ENCODE results near the gene CECR2. TPM values are rescaled to one million over a fixed set of nuclear protein-coding genes. Genes with fewer than 3 reads are reported as not detected.

The CECR2 gene
- total RNA-seq, 2 donors from 2014 or later: 0.23 to 0.77 TPM

DNA sequence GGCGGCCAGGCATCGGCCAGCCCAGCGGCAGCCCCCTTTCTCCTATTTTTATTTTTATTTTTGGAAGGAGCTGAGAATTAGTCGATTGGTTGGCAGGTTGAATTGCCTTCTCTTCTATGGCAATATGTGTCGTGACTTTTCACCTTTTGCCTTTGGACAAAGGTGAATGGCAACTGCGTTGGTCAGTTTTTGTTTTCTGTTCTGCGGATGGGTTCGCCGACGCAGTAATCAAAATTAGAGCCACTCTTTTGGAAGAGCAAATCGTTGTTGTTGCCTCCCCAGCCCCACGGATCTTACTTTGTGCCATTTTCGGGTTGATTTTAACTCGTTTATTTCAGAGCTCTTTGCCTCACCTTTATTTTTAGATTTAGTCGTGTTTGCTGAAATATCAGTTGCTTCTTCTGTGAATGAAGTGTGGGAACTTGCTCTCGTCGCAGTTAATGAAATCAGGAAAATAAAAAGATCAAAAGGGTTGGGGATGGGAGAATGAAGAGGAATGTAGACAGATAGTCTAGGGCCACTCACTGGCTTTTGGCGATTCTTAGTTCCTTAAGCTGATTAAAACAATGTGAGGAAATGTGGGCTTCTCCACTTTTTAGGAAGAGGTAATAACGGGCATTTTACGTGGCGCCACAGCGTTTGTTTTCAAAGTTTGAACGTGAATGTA lies 1.6 kb downstream of the CECR2 start:
- ATAC-seq (replicated peaks in 1 of 2) (no peak), DNase-seq (no peak)
- peak overlapping the region; percentile 54 to 57 for H3K4me3 Mint-ChIP-seq
- H3K36me3 Mint-ChIP-seq (ENCODE audit: insufficient read depth in 2 of 2): peaks cover 1 to 5% of the 10 kb centered on the region in 2 donors
- H3K27me3 Mint-ChIP-seq (ENCODE audit: low read depth): peaks cover 48% of the 10 kb centered on the region
- peaks cover 35% of the 10 kb centered on the region for H3K4me1 Mint-ChIP-seq (ENCODE audit: low read depth)
- H3K27ac Mint-ChIP-seq: no peak overlapping the region
- H3K9me3 Mint-ChIP-seq: no peaks in the 10 kb centered on the region

DNA sequence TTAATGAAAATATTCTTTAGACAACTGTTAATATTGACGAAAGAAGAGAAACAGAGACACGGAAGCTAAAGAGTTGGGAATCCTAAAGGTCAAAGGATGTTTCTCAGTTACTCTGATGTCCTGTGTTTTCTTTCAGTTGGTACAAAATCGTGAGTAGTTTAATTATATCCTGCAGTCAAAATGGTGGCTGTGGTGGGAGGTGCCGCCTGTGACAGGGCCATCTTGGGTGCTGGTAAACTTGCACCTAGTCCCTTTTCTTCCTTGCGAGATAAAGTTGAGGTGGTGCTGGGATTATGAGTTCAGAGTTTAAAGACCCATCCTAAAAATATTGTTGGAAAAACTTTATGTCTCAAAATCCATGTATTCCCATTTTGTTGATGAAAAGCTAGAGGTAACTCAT lies 2.2 kb downstream of the CECR2 start:
- H3K27me3 Mint-ChIP-seq (ENCODE audit: low read depth): peaks cover 42% of the 10 kb centered on the region
- peaks cover 1 to 5% of the 10 kb centered on the region in 2 donors for H3K36me3 Mint-ChIP-seq (ENCODE audit: insufficient read depth in 2 of 2)
- ATAC-seq (replicated peaks in 1 of 2) (no peak), DNase-seq (no peak)
- no peaks in the 10 kb centered on the region for H3K9me3 Mint-ChIP-seq
- H3K4me3 Mint-ChIP-seq: no peak overlapping the region
- H3K4me1 Mint-ChIP-seq (ENCODE audit: low read depth): peaks cover 31% of the 10 kb centered on the region
- H3K27ac Mint-ChIP-seq: no peak overlapping the region

DNA sequence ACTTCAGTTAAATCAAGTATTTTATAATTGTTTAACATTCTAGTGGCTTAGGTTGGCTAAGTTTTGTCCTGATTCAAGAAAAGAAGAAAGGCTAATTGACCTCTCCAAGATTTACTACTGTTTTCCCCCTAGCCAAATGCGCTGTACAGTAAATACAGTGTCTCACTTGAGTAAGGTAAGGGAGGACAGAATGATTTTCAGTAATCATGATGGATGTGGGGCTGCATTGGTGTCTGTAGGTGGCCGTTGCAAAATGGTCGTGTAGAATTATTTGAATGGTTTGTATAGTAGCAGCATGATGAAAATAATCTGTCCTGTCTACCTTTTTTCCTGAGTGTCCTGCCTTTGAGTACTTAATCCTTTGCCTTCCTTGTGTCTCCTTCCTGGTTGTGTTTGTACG lies 4.6 kb downstream of the CECR2 start:
- no peak overlapping the region for H3K4me3 Mint-ChIP-seq
- H3K9me3 Mint-ChIP-seq: no peaks in the 10 kb centered on the region
- DNase-seq (no peak), ATAC-seq (replicated peaks in 1 of 2) (no peak)
- H3K4me1 Mint-ChIP-seq (ENCODE audit: low read depth): peaks cover 7% of the 10 kb centered on the region
- H3K36me3 Mint-ChIP-seq (ENCODE audit: insufficient read depth in 2 of 2): peaks cover under 1 to 5% of the 10 kb centered on the region in 2 donors
- H3K27me3 Mint-ChIP-seq (ENCODE audit: low read depth): peaks cover 24% of the 10 kb centered on the region
- H3K27ac Mint-ChIP-seq: no peak overlapping the region

DNA sequence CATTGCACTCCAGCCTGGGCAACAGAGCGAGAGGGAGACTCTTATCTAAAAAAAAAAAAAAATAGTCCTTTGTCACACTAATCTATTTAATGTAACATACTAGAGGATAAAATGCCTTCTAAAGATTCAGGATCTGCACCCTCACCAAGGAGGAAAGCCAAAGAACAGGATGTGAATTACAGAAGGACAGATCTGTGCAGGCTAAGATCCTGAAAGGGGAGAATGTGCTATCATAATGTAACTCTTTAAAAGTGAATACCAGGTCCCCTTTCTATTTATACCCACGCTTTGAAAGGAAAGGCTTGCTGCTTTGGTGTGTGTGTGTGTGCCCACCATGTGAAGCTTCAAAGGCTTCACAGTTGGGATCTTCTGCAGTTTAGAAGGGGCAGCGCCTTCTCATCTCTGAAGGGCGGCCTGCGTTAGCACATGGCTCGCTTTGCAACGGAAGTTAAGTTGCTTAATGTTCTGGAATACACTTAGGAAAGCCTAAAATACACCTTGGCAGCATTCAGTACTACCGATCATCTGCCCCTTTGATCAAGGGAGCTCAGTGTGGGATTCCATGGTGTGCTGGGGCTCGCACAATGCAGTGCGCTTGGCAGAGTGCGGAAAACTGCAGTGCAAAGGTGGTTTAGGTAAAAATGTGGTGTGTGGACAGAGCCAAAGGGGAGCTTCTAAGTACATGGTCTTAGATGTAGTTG lies 6.8 kb downstream of the CECR2 start:
- ATAC-seq (replicated peaks in 1 of 2): no peak
- no peaks in the 10 kb centered on the region for H3K9me3 Mint-ChIP-seq
- H3K36me3 Mint-ChIP-seq (ENCODE audit: insufficient read depth in 2 of 2): peaks cover 0 to 1% of the 10 kb centered on the region in 2 donors
- no peak for DNase-seq
- H3K27me3 Mint-ChIP-seq (ENCODE audit: low read depth): peaks cover 17% of the 10 kb centered on the region
- H3K4me3 Mint-ChIP-seq: no peak overlapping the region
- no peak overlapping the region for H3K27ac Mint-ChIP-seq
- H3K4me1 Mint-ChIP-seq (ENCODE audit: low read depth): peaks cover 2% of the 10 kb centered on the region

DNA sequence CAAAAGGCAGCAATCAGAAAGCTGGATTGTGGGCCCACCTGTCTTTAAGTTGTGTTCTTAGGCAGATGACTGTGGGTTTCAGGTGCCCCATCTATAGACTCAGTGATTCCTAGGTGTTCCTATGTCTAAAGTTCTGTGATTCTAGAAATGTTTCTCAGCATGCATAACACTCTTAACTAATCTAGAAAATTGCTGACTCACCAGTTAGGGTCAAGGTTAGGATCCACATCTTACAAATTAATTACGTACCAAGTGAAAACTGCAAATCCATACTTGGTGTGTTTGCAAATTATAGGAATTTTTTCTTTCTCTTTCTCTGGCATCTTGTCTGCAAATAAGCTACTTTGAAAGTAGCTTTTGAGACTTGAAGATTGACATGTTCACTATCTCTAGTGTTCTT lies 7.7 kb downstream of the CECR2 start:
- Mint-ChIP-seq H3K27me3 (ENCODE audit: low read depth) (peaks cover 14% of the 10 kb centered on the region), H3K4me3 (no peak overlapping the region), H3K36me3 (ENCODE audit: insufficient read depth in 2 of 2) (no peaks in the 10 kb centered on the region), H3K9me3 (no peaks in the 10 kb centered on the region), H3K27ac (no peak overlapping the region), H3K4me1 (ENCODE audit: low read depth) (no peaks in the 10 kb centered on the region)
- DNase-seq (no peak), ATAC-seq (replicated peaks in 1 of 2) (no peak)

DNA sequence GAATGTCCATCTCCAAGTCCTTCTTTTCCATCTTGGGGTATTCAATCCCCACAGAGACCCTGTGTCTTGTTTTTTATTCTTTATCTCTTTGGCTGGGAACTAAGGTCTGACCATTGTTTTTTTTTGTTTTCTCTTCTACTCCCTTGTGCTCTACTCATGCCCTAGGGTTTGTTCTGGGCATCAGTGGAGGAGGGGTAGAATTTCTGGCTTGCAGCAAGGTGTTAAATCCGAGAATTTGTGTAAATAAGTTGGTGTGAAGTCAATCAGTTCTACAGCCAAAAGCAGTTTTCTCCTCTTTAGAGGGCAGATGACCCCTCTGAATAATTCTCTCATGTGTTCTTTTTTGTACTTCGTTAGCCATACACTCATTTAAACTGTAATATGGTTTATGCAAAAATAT lies 10.7 kb downstream of the CECR2 start:
- Mint-ChIP-seq H3K4me3 (no peak overlapping the region), H3K36me3 (ENCODE audit: insufficient read depth in 2 of 2) (peaks cover 0 to 2% of the 10 kb centered on the region in 2 donors), H3K27me3 (ENCODE audit: low read depth) (peaks cover 12% of the 10 kb centered on the region), H3K27ac (no peak overlapping the region), H3K9me3 (no peaks in the 10 kb centered on the region), H3K4me1 (ENCODE audit: low read depth) (no peaks in the 10 kb centered on the region)
- DNase-seq (no peak), ATAC-seq (replicated peaks in 1 of 2) (no peak)

DNA sequence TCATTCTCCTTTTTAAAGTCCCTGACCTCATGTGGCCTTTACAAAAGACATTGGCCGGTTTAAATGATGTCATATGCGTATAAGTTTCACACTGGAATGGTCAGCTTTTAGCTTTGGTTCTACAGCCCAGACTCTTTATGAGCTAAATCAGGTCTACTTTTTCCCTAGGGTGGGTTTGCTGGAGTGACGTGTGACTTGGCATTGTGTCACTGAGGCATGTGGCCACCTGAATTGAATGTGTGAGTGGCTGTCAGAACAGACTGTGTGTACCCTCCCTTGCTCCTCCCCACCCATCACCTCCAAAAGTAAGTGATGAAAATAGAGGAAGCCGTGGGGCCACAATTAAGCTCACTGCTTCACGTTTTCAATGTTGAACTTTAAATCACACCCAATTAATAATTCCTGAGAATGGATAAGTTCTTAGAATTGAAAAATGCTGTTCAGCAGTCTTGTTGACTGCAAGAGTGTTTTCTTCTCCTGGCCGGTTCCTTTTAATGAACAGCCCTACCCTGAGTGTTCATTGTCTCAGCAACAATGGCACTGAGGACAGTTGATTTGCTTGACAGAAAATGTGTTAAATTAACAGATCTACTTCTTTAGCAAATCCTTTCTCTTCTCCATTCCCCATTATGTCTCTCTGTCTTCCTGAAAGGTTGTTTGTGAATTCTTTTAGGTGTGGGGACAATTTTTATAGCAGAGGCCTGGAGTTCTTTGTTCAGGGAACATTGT lies 11.3 kb downstream of the CECR2 start:
- no peak overlapping the region for H3K27ac Mint-ChIP-seq

DNA sequence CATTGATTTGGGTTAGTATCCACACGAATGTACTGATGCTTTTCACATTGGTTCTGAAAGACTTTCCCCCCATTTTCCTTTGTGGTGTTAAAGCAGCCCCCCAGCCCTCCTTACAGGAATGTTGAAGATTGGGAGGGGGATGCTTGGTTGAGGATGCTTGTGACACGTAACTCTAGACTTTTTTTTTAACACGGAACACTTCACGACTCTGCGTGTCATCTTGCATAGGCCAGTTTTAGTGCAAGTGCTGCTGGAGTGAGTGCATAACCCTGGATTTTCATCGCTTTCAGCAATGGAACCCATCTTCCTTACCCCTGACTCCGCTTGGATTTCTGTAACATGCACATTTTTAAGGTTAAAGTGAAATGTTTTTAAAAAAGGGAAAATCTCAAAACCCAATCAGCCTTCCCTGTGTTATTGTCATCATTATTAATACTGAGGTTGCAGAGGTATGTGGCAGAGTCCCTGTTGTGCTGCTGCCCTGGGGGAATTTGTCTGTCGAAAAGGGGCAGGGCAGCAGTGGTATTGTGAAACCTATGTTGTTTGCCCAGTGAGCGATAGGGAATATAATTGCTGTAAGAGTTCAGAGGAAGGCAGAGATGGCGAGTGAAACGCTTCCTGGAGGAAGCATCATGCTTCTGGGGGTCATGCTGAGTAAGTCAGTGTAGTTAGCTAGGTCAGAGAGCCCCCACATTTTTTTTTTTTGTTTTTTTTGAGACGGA lies 12.1 kb downstream of the CECR2 start:
- ATAC-seq (replicated peaks in 1 of 2) (no peak), DNase-seq (no peak)
- Mint-ChIP-seq H3K9me3 (no peaks in the 10 kb centered on the region), H3K27me3 (ENCODE audit: low read depth) (peaks cover 12% of the 10 kb centered on the region), H3K27ac (no peak overlapping the region), H3K4me1 (ENCODE audit: low read depth) (no peaks in the 10 kb centered on the region), H3K4me3 (no peak overlapping the region), H3K36me3 (ENCODE audit: insufficient read depth in 2 of 2) (peaks cover 0 to 2% of the 10 kb centered on the region in 2 donors)

More for the DNA sequence above, 11.3 kb downstream of the CECR2 start:
- H3K4me3 Mint-ChIP-seq: no peak overlapping the region
- H3K27me3 Mint-ChIP-seq (ENCODE audit: low read depth): peaks cover 12% of the 10 kb centered on the region
- ATAC-seq (replicated peaks in 1 of 2) (no peak), DNase-seq (no peak)
- no peaks in the 10 kb centered on the region for H3K9me3 Mint-ChIP-seq
- H3K4me1 Mint-ChIP-seq (ENCODE audit: low read depth): no peaks in the 10 kb centered on the region
- H3K36me3 Mint-ChIP-seq (ENCODE audit: insufficient read depth in 2 of 2): peaks cover 0 to 2% of the 10 kb centered on the region in 2 donors

DNA sequence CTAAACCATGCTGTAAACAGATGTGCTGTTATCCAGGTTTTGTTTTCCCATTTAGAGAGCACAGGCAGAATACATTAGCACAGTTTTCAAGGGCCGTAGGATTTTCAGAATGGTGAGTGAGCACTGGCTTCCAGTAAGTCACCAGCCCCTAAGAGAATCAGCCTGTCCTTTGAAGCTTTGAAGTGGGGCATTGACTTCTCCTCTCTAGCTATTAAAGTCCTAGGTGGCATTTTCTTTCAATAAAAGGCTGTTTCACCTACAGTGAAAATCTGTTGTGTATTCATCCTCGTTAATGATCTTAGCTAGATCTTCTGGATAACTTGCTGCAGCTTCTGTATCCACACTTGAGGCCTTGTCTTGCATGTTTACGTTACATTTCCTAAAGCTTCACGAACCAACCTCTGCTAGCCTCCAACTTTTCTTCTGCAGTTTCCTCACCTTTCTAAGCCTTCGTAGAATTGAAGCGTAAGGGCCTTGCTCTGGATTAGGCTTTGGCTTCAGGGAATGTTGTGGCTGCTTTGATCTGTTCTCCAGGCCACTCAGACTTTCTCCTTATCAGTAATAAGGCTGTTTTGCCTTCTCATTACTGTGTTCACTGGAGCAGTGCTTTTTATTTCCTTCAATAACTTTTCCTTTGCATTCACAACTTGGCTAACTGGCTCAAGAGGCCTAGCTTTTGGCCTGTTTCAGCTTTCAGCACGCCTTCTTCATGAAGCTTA lies 15.5 kb downstream of the CECR2 start:
- Mint-ChIP-seq H3K27ac (no peak overlapping the region), H3K4me3 (no peak overlapping the region), H3K9me3 (no peaks in the 10 kb centered on the region), H3K4me1 (ENCODE audit: low read depth) (no peaks in the 10 kb centered on the region), H3K27me3 (ENCODE audit: low read depth) (peaks cover 7% of the 10 kb centered on the region), H3K36me3 (ENCODE audit: insufficient read depth in 2 of 2) (peaks cover 0 to 2% of the 10 kb centered on the region in 2 donors)
- ATAC-seq (replicated peaks in 1 of 2): no peak
- no peak for DNase-seq

DNA sequence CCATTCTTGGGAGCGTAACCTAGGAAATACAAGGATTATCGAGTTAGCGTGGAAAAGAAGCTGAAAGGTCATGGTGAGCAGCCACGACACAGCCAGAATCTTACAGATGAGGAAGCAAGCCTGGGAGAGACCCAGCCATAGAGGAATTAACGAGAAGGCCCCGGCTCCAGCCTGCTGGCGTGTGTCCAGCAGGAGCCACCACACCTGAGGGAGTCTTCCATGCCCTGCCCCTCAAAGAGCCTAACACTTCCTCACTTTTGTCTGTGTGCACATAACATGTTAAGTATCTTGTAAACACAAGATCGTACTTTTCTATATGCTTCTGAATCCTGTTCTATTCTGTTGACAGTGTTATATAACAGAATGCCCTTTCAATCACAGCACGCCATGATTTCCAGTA lies 18.1 kb downstream of the CECR2 start:
- Mint-ChIP-seq H3K4me3 (no peak overlapping the region), H3K27me3 (ENCODE audit: low read depth) (no peaks in the 10 kb centered on the region), H3K27ac (no peak overlapping the region), H3K36me3 (ENCODE audit: insufficient read depth in 2 of 2) (peaks cover 0 to 2% of the 10 kb centered on the region in 2 donors), H3K4me1 (ENCODE audit: low read depth) (no peaks in the 10 kb centered on the region), H3K9me3 (no peaks in the 10 kb centered on the region)
- DNase-seq: no peak
- ATAC-seq (replicated peaks in 1 of 2): no peak

DNA sequence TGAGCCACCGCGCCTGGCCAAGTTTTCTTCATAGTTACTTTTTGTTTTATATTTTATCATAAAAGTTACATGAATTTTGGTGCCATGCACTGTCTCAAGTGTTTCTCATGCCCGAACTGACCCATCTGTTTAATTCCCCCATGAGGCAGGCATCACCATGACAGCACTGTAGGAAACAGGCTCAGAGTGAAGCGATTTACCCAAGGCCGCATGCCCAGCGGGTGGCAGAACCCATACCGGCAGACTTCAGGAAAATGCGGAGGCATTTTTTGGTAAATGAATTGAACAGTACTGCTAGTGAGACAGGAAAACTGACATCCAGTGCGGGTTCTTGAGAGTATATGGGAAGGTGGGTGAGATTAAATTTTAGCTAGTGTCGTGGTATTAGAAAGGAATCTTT lies 19.0 kb downstream of the CECR2 start:
- H3K4me1 Mint-ChIP-seq (ENCODE audit: low read depth): no peaks in the 10 kb centered on the region
- no peak overlapping the region for H3K27ac Mint-ChIP-seq
- no peak for ATAC-seq (replicated peaks in 1 of 2)
- peaks cover 0 to 2% of the 10 kb centered on the region in 2 donors for H3K36me3 Mint-ChIP-seq (ENCODE audit: insufficient read depth in 2 of 2)
- DNase-seq: no peak
- H3K27me3 Mint-ChIP-seq (ENCODE audit: low read depth): no peaks in the 10 kb centered on the region
- H3K4me3 Mint-ChIP-seq: no peak overlapping the region
- H3K9me3 Mint-ChIP-seq: no peaks in the 10 kb centered on the region

DNA sequence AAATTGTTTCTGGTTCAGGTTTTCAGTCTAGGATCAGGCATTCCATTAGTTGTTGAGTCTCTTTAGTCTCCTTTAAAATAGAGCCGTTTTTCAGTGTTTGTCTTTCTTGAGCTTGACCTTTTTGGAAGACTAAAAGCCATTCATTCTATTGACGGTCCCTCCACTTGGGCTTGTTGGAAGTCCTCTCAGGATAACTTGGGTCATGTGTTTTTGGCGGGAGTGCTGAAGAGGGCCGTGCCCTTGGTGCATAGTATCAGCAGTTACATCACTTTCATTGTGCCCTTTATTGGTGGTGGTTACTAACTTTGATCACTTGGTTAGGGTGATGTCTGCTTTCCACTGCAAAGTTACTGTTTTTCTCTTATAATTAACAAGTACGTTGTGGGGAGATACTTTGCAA lies 20.8 kb downstream of the CECR2 start:
- DNase-seq (no peak), ATAC-seq (replicated peaks in 1 of 2) (no peak)
- Mint-ChIP-seq H3K27ac (no peak overlapping the region), H3K4me1 (ENCODE audit: low read depth) (no peaks in the 10 kb centered on the region), H3K9me3 (no peaks in the 10 kb centered on the region), H3K4me3 (no peak overlapping the region), H3K27me3 (ENCODE audit: low read depth) (no peaks in the 10 kb centered on the region), H3K36me3 (ENCODE audit: insufficient read depth in 2 of 2) (no peaks in the 10 kb centered on the region)
